GM21360 (cell line): ENCODE measurements around the gene GPR139.

Experiments
- ATAC-seq: cut with Tn5 transposase; IDR thresholded peaks from one replicate; pipeline ENCODE4 v1.9.1; 2021; ENCODE audit warnings: mild to moderate bottlenecking, moderate library complexity; ENCODE audit not compliant: unreplicated experiment

The GPR139 gene

GRCh38 chr16:20073203-20074098, at the start of gene GPR139:
Gene GPR139 (minus strand): TSS chr16:20073890. CDS start chr16:20073616, 274 bp downstream.
- ATAC-seq: no peak

GRCh38 chr16:20122011-20122410, 48.3 kb upstream of the GPR139 start:
- no peak for ATAC-seq

GRCh38 chr16:20114356-20114755, 40.7 kb upstream of the GPR139 start:
- ATAC-seq: no peak

GRCh38 chr16:20111143-20111542, 37.5 kb upstream of the GPR139 start:
- ATAC-seq: no peak

- no peak for ATAC-seq
Observed at GRCh38 chr16:20107083-20107482, 33.4 kb upstream of the GPR139 start.

- no peak for ATAC-seq
Observed at GRCh38 chr16:20104563-20105183, 31.0 kb upstream of the GPR139 start.

- no peak for ATAC-seq
Observed at GRCh38 chr16:20102521-20102920, 28.8 kb upstream of the GPR139 start.

GRCh38 chr16:20102021-20102420, 28.3 kb upstream of the GPR139 start:
- no peak for ATAC-seq

- ATAC-seq: no peak
Observed at GRCh38 chr16:20099375-20099774, 25.7 kb upstream of the GPR139 start.

GRCh38 chr16:20094157-20094556, 20.5 kb upstream of the GPR139 start:
- ATAC-seq: no peak

GRCh38 chr16:20089246-20089965, 15.7 kb upstream of the GPR139 start:
- ATAC-seq: no peak

- ATAC-seq: no peak
Observed at GRCh38 chr16:20084624-20085226, 11.0 kb upstream of the GPR139 start.

GRCh38 chr16:20079106-20079505, 5.4 kb upstream of the GPR139 start:
- no peak for ATAC-seq

- ATAC-seq: no peak
Observed at GRCh38 chr16:20075243-20075642, 1.6 kb upstream of the GPR139 start.

- ATAC-seq: no peak
Observed at GRCh38 chr16:20074099-20074991, 655 bp upstream of the GPR139 start.

GRCh38 chr16:20072874-20073202, 852 bp downstream of the GPR139 start:
- no peak for ATAC-seq

GRCh38 chr16:20072146-20072873, 1.4 kb downstream of the GPR139 start:
- ATAC-seq: no peak

- no peak for ATAC-seq
Observed at GRCh38 chr16:20064931-20065330, 8.8 kb downstream of the GPR139 start.

GRCh38 chr16:20064520-20064919, 9.2 kb downstream of the GPR139 start:
- no peak for ATAC-seq

- ATAC-seq: no peak
Observed at GRCh38 chr16:20061132-20061531, 12.6 kb downstream of the GPR139 start.
